GM19468 (cell line): ENCODE data around the gene BUD31.
"Not testable (repeated sequence)": the region's sequence is repeated elsewhere in the genome, so short reads cannot be mapped to it uniquely, and the experiment has no call there.

Experiments
- ATAC-seq: cut with Tn5 transposase; IDR thresholded peaks from one replicate; pipeline ENCODE4 v1.9.1; 2021; ENCODE audit warnings: mild to moderate bottlenecking, moderate library complexity, moderate number of reproducible peaks; ENCODE audit not compliant: unreplicated experiment; ENCODE audit errors: extremely low read depth

The BUD31 gene

DNA sequence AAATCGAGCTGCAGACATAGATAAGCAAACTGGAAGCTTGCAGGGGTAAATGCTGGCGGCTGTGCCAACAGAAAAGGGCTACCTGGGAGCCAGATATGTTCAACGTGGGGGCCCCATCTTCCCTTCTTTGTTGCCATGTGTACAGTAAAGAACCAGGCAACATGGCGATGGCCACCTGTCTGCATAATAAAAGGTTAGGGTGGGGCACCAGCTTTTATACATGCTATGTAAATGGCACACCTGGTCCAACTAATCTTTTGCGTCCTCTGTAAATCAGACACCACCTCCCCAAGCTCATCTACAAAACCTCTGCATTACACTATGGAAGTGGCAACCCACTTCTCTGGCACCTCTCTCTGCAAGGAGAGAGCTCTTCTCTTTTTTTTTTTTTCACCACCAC lies 13.9 kb downstream of the BUD31 start:
- ATAC-seq: no peak

DNA sequence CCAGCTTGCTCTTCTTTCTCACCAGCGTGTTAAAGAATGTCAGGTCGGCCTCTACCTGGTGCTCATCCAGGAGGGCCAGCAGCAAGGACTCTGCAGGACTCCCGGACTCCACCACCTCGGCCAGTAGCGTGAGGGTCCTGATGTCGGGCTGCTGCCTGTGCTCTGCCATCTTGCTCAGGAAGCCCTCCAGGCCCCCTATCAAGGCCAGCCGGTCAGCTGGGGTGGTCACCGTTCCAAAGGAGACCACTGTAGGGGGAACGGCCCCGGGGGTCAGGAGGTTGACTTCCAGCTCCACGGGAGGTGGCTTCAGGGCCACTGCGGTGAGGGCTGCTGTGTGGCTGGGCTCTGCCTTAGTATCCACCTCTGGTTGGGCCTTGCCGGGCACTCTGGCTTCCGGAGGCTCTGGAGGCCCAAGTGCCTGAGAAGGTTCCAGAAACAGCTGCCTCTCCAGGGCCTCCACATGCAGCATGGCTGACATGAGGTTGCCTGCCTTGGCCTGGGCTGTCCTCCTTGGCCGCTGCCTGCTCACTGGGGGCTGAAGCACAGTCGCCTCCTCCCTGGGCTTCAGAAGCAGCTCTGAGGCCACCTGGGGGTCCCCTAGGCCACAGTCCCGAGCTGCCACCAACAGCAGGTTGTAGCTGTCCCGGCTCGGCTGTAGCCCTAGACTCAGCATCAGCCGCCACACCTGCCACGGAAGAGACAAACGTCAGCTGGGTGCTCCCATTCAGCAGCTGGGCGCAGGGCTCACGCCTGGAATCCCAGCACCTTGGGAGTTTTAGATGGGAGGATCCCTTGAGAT lies 16.4 kb downstream of the BUD31 start:
- no peak for ATAC-seq

- ATAC-seq: no peak
These were observed 20.3 kb downstream of the BUD31 start for GRCh38 chr7:99428972-99429566.

DNA sequence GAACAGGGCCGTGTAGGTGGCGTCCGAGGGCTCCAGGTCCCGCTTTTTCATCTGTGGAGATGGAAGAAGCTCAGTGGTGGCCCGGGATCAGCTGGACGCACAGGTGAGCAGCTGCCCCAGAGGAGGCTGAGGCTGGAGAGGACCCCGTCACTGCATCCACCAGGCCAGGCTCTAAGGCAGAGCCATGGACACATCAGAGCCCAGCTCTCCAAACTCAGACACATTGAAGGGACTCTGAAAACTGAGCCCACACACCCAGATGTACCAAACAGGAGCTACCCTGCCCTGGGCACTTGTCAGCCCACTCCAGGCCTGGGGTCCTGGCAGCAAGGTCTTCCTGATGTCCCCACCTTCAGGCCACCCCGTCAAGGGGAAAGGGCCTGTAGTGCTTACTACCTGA lies 21.0 kb downstream of the BUD31 start:
- no peak for ATAC-seq

DNA sequence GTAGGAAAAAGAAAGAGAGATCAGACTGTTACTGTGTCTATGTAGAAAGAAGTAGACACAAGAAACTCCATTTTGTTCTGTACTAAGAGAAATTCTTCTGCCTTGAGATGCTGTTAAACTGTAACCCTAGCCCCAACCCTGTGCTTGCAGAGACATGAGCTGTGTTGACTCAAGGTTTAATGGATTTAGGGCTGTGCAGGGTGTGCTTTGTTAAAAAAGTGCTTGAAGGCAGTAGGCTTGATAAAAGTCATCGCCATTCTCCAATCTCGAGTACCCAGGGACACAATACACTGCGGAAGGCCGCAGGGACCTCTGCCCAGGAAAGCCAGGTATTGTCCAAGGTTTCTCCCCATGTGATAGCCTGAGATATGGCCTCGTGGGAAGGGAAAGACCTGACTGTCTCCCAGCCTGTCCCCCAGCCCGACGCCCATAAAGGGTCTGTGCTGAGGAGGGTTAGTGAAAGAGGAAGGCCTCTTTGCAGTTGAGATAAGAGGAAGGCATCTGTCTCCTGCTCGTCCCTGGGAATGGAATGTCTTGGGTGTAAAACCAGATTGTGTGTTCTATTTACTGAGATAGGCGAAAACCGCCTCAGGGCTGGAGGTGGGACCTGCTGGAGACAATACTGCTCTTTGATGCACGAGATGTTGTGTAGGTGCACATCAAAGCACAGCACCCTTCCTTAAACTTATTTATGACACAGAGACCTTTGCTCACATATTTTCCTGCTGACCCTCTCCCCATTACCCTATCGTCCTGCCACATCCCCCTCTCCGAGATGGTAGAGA lies 23.2 kb downstream of the BUD31 start:
- not testable (repeated sequence) for ATAC-seq

GRCh38 chr7:99433158-99433557 lies 24.4 kb downstream of the BUD31 start:
- no peak for ATAC-seq

GRCh38 chr7:99437946-99438572 lies 29.3 kb downstream of the BUD31 start:
- no peak for ATAC-seq

DNA sequence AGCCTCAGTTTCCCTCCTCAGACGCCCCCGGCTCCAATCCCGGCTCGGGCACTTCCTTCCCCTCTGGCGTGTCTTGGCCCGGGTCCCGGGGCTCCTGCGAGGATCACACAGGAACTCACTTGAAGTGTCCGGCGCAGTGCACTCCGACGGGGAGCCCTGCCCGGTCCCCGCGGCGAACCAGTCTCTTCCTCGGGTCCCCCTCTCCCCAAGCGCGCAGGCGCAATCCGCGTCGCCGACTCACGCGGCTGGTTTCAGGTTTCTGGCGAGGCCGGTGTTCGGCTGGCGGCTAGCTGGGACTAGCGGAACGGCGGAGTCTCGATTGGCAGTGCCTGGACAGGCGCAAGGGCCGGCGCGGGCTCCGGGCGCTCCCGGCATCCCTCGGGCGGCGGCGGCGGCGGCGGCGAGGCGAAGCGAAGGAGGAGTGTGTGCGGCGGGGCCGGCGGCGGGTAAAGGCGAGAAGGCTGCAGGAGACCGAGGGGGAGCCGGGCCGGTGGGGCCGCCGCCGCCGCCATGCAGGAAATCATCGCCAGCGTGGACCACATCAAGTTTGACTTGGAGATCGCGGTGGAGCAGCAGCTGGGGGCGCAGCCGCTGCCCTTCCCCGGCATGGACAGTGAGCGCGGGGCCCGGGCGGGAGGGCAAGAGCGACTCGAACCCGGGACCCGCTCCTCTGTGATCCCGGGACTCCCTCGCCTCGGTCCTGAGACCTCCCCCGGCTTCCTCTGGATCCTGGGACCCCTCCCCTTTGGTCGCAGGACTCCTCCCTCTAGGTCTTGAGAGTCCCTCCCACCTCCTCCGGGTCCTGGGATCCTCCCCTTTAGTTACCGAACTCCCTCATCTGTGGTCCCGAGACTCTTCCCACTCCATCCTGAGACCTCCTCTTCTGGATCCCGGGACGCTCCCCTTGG lies 30.1 kb downstream of the BUD31 start, which contains the start of the genes CPSF4 and PTCD1:
Gene CPSF4, plus strand, starts transcription at position 371 of the 908 bp plus-strand sequence. Its CDS starts 140 bp downstream, at position 511.
Gene PTCD1, minus strand, starts transcription at position 226 of the 908 bp plus-strand sequence. CDS start 3,556 bp downstream, outside the sequence.
- peak; percentile 87 for ATAC-seq

DNA sequence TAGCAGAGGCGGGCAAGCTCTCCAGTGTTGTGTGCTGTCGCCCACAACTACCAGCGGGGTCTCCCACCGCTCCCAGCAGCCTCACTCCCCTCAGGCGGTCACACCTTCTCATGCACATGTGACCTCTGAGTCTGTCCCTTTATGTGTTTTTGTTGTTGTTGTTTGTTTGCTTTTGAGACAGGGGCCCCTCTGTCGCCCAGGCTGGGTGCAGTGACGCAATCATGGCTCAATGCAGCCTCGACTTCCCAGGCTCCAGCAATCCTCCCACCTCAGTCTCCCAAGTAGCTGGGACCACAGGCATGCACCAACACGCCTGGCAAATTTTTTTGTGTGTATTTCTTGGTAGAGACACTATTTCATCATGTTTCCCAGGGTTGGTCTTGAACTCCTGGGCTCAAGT lies 31.4 kb downstream of the BUD31 start:
- ATAC-seq: no peak

GRCh38 chr7:99446096-99446495 lies 37.3 kb downstream of the BUD31 start:
- no peak for ATAC-seq

- ATAC-seq: no peak
These were observed 39.2 kb downstream of the BUD31 start for GRCh38 chr7:99447943-99448342.

GRCh38 chr7:99448855-99449254 lies 40.1 kb downstream of the BUD31 start:
- no peak for ATAC-seq

DNA sequence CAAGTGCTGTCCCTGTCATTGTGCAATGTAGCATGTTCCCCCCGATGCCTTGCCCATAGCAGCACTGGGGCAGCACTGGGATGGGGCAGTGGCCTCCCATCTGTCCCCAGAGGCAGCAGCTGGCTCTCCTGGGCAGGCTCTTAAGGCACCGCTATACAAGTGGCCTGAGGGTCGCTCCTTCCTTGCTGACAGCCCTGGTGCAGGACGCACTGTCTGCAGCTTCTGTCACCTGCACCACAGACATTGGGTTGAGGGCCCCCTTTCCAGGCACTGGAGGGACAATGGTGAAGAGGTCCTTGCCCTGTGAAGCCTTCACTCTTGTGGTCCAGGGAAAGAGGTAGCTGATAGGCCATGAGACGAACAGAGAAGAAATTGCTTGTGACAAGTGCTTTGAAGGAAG lies 40.6 kb downstream of the BUD31 start:
- no peak for ATAC-seq

DNA sequence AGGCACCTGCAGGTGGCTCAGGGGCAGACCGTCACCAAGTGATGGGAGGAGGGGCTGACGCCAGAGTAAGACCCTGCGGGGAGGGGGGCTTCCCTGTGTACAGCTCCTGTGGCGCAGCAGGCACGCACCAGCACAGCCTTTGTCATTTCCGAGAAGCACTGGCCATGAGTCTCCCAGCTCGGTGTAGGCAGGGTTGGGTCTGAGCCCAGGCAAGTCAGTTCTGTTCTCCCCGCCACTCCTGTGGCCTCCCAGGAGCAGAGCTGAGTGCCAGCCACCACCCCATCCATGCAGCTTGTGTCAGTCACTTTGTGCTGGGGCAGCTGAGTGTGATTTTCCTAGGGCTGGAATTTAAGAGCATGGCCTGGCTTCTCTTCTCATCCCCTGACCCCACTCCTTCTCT lies 43.2 kb downstream of the BUD31 start:
- ATAC-seq: no peak

GRCh38 chr7:99452541-99452940 lies 43.8 kb downstream of the BUD31 start:
- no peak for ATAC-seq

DNA sequence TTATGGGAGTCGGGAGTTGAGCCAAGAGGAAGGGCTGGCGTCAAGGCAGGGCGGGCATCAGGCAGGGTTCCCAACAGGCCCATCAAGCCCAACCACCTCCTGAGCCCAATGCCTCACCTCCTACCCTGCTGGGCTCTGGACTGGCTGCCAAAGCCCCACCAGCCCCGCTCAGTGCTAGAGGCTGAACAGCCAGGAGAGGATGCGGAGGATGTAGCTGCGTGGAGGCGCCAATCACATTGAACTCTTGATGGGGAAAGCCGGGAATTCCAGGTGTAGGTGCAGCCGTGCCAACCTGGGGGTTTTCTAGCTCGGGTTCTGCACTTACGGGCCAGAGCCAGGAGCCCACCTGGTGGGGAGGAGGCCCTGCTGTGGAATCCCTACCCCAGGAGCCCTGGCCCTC lies 44.3 kb downstream of the BUD31 start:
- ATAC-seq: no peak

DNA sequence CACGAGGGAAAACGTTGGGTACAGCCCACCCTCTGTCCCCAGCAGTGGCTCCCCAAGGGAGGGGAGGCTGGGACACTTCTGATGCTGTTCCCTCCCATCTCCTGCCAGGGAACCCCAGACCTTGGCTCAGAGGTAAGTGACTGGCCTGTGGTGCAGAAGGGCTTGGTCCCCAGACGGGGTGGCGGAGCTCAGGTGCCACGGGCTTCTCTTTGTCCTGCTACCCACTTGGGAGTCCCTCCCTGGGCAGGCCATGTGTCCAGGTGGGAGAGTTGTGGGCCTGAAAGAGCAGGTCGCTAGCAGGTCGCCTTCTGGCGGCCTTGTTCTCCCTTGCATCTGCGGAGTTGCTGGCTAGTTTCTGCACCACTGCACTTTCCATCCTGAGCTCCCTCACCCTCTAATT lies 47.1 kb downstream of the BUD31 start:
- no peak for ATAC-seq

DNA sequence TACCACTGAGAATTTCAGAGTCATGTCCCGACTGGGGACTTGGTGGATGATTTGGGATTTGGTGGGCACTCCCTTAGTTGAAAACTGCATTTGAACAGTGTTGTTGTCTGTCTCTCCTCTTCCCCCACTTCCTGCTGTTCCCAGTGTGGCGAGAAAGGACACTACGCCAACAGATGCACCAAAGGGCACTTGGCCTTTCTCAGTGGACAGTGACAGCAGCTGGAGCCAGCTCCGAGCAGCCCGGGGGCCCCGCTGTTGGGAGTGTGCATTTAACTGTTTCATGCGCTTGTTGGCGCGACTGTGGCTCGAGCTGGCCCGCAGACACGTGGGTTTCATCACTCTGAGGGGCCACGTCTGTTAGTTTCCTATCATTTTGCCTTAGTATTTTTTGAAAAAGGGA lies 47.5 kb downstream of the BUD31 start:
- no peak for ATAC-seq

DNA sequence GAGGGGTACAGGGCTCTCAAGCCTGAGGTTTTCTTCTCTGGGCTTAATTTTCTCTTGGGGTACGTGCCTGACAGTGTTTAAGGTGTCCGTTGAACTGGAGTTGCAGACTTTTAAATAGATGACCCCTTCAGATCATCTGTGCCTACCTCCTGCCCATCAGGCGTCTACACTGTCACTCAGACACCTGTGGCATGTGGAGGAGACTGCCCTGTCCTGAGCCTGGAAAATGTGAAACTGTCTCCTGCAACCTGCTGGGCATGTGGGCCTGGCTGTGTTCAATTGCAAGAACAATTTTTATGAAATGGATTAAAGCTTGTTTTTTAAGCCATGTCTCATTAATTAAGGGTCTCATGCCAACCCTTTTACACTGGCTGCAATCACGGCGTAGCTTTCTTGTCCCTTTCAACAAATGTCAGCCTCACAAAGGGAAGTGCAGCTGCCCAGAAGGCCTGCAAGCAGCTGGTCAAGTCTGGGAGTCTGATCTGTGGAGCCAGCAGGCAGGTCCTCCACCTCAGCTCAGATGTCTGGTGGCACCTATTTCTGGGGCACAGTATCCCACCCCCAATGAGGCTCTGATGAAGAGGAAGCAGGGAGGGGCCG lies 48.4 kb downstream of the BUD31 start:
- ATAC-seq: no peak
